Activated T-cell treated with anti-CD3 and anti-CD28 coated beads, Interleukin-2, amount 50 U/mL, for 1 hour (primary cell): ENCODE measurements around the gene GPR151.

Experiments
- DNase-seq: peaks from one replicate; pipeline ENCODE4 v3.0.0-alpha.2; 2020

The GPR151 gene

GRCh38 chr5:146519554-146519953 is 3.6 kb upstream of the GPR151 start:
- no peak for DNase-seq

GRCh38 chr5:146515473-146516150 is 378 bp downstream of the GPR151 start:
- DNase-seq, result no peak

GRCh38 chr5:146514575-146514974 is 1.4 kb downstream of the GPR151 start:
- no peak for DNase-seq

GRCh38 chr5:146513462-146513861 is 2.5 kb downstream of the GPR151 start:
- no peak for DNase-seq

- DNase-seq, result no peak
Observed at GRCh38 chr5:146510559-146511125, 5.3 kb downstream of the GPR151 start.

GRCh38 chr5:146507428-146507827 is 8.6 kb downstream of the GPR151 start:
- no peak for DNase-seq

- DNase-seq, result no peak
Observed at GRCh38 chr5:146499680-146500079, 16.3 kb downstream of the GPR151 start.

GRCh38 chr5:146494656-146495055 is 21.3 kb downstream of the GPR151 start:
- DNase-seq, result no peak

GRCh38 chr5:146490089-146490843 is 25.7 kb downstream of the GPR151 start:
- DNase-seq, result no peak

- DNase-seq, result no peak
Observed at GRCh38 chr5:146484714-146485391, 31.1 kb downstream of the GPR151 start.

- DNase-seq, result no peak
Observed at GRCh38 chr5:146482775-146483174, 33.2 kb downstream of the GPR151 start.

- DNase-seq, result no peak
Observed at GRCh38 chr5:146475906-146476305, 40.1 kb downstream of the GPR151 start.

GRCh38 chr5:146475190-146475780 is 40.7 kb downstream of the GPR151 start:
- no peak for DNase-seq

GRCh38 chr5:146474065-146474464 is 41.9 kb downstream of the GPR151 start:
- no peak for DNase-seq

- no peak for DNase-seq
Observed at GRCh38 chr5:146467760-146468159, 48.2 kb downstream of the GPR151 start.

GRCh38 chr5:146466521-146467349 is 49.3 kb downstream of the GPR151 start:
- no peak for DNase-seq

- DNase-seq, result no peak
Observed at GRCh38 chr5:146463446-146463845, 52.5 kb downstream of the GPR151 start.
